B cell (primary cell): ENCODE results near the gene GOLIM4. TPM values are rescaled to one million over a fixed set of nuclear protein-coding genes. Genes with fewer than 3 reads are reported as not detected.

ENCODE experiments used
- ATAC-seq: fragments of 200-7000 bp; cut with Tn5 transposase; one replicate; pipeline ENCODE4 v1.10.0; 2021; ENCODE audit warnings: low read depth, mild to moderate bottlenecking, moderate number of reproducible peaks, moderate library complexity
- CTCF ChIA-PET: fragments of 350-600 bp; sonication (Branson Sonifier 250); formaldehyde crosslinking; loops from one replicate; lab custom pipeline; 2021; ENCODE audit warnings: antibody characterized with exemption, inconsistent platforms; lab: Charles Lee
- POLR2A ChIA-PET: fragments of 350-600 bp; sonication (Branson Sonifier 250); formaldehyde crosslinking; loops from one replicate; lab custom pipeline; 2021; ENCODE audit warnings: antibody characterized with exemption; lab: Charles Lee
- DNase-seq: peaks from one replicate; pipeline ENCODE4 v3.0.0; 2013
- H2AFZ ChIP-seq: 2 replicates; pipeline ENCODE4 v1.6.1; 2012; ENCODE audit warnings: mild to moderate bottlenecking, low read depth, low read length; ENCODE audit not compliant: insufficient read depth, poor library complexity, severe bottlenecking
- H3K27ac ChIP-seq, 2 donors: 1 replicate in 1 of 2; 2 replicates in 1 of 2; pipeline ENCODE4 v1.5.1; 2012 to 2013; ENCODE audit warnings: low read length in 2 of 2, mild to moderate bottlenecking in 2 of 2, moderate library complexity in 1 of 2
- H3K27me3 ChIP-seq, 4 experiments: fragments of 200-600 bp in 1 of 4; sonication (generic) in 1 of 4; replicated peaks in 1 of 4; 1 replicate in 2 of 4; 2 replicates in 2 of 4; pipeline versions ENCODE4 v1.6.1 to v1.7.0; 2013 to 2016; ENCODE audit warnings: low read length in 3 of 4, mild to moderate bottlenecking in 2 of 4, mixed read lengths in 1 of 4, moderate library complexity in 1 of 4; ENCODE audit not compliant: insufficient read depth in 4 of 4, control insufficient read depth in 3 of 4; ENCODE audit errors: control extremely low read depth in 1 of 4
- H3K36me3 ChIP-seq, 2 experiments: replicated peaks in 1 of 2; 1 replicate in 1 of 2; 2 replicates in 1 of 2; pipeline versions ENCODE4 v1.6.1 to v1.7.1; 2013; ENCODE audit warnings: low read length in 1 of 2; ENCODE audit not compliant: insufficient read depth in 2 of 2, control insufficient read depth in 1 of 2; ENCODE audit errors: control extremely low read depth in 1 of 2, extremely low read depth in 1 of 2
- H3K4me1 ChIP-seq, 2 donors: fragments of 200-600 bp in 1 of 2; sonication (generic) in 1 of 2; 1 replicate in 1 of 2; 2 replicates in 1 of 2; pipeline versions ENCODE4 v1.5.1 to v1.6.1; 2013 to 2017; ENCODE audit warnings: low read length in 2 of 2; ENCODE audit not compliant: control insufficient read depth in 2 of 2, insufficient read depth in 2 of 2
- H3K4me2 ChIP-seq: replicated peaks from 2 replicates; pipeline ENCODE3; 2012; ENCODE audit warnings: mild to moderate bottlenecking, low read depth, low read length; ENCODE audit not compliant: poor library complexity, severe bottlenecking
- H3K4me3 ChIP-seq, 5 experiments: fragments of 200-600 bp in 1 of 5; sonication (generic) in 1 of 5; 1 replicate in 3 of 5; 2 replicates in 2 of 5; pipeline versions ENCODE4 v1.5.1 to v1.7.0; 2011 to 2016; ENCODE audit warnings: low read length in 4 of 5, mild to moderate bottlenecking in 4 of 5, low read depth in 2 of 5, control low read depth in 1 of 5, moderate library complexity in 1 of 5; ENCODE audit not compliant: insufficient read depth in 1 of 5; ENCODE audit errors: control extremely low read depth in 1 of 5, extremely low read depth in 1 of 5
- H3K79me2 ChIP-seq: fragments of 200-600 bp; sonication (generic); one replicate; pipeline ENCODE4 v1.6.0; 2016; ENCODE audit warnings: low read length; ENCODE audit not compliant: control insufficient read depth, insufficient read depth
- H3K9ac ChIP-seq: fragments of 200-600 bp; sonication (generic); 2 replicates; pipeline ENCODE4 v1.6.1; 2017; ENCODE audit warnings: mild to moderate bottlenecking, low read length, moderate library complexity
- H3K9me3 ChIP-seq, 3 donors: one replicate each; pipeline versions ENCODE4 v1.6.1 to v1.7.1; 2013; ENCODE audit warnings: low read length in 2 of 3; ENCODE audit not compliant: control insufficient read depth in 2 of 3, insufficient read depth in 1 of 3; ENCODE audit errors: control extremely low read depth in 1 of 3
- H4K20me1 ChIP-seq: 2 replicates; pipeline ENCODE4 v1.6.0; 2012; ENCODE audit warnings: mild to moderate bottlenecking, low read length; ENCODE audit not compliant: insufficient read depth, control insufficient read depth, poor library complexity, severe bottlenecking
- H3K27ac Mint-ChIP-seq: one replicate; pipeline ENCODE4 v1.8.0; 2021; ENCODE audit warnings: mixed read lengths
- H3K27me3 Mint-ChIP-seq: one replicate; pipeline ENCODE4 v1.8.0; 2021; ENCODE audit warnings: mixed read lengths
- H3K4me1 Mint-ChIP-seq: one replicate; pipeline ENCODE4 v1.8.0; 2021; ENCODE audit warnings: mixed read lengths
- H3K4me3 Mint-ChIP-seq: one replicate; pipeline ENCODE4 v1.8.0; 2021; ENCODE audit warnings: mixed read lengths
- H3K9me3 Mint-ChIP-seq: one replicate; pipeline ENCODE4 v1.8.0; 2022; ENCODE audit warnings: mixed read lengths; ENCODE audit not compliant: insufficient read depth
- CTCF ChIP-seq: fragments of 200-600 bp; IDR thresholded peaks from one replicate; pipeline ENCODE4 v1.8.0; 2022; ENCODE audit warnings: antibody characterized with exemption, mild to moderate bottlenecking
- EZH2 ChIP-seq: IDR thresholded peaks from 2 replicates; pipeline ENCODE4 v1.6.1; 2012; ENCODE audit warnings: borderline replicate concordance, low read depth, mild to moderate bottlenecking, moderate library complexity, low read length; ENCODE audit not compliant: insufficient read depth, poor library complexity, severe bottlenecking
- WGBS: methylation state at CpG from one replicate; pipeline ENCODE4 v1.1.5; 2013; ENCODE audit warnings: missing lambda C conversion rate; ENCODE audit not compliant: insufficient coverage; 5-methylcytosine and 5-hydroxymethylcytosine counted together
- intact Hi-C: fragments of 100-400 bp; cut with micrococcal nuclease; formaldehyde crosslinking; loops from one replicate; pipeline ENCODE4 v1.10.0; 2022
- polyA plus RNA-seq: library from polyadenylated mRNA; depleted of rRNA; stranded (reverse); fragments of >200 nt; gene quantifications from 2 replicates; pipeline ENCODE4 v1.2.3, GENCODE V29; 2012
- total RNA-seq, 2 donors: library from RNA; stranded (reverse); fragments of 120-200 nt in 1 of 2; gene quantifications; 1 replicate in 1 of 2; 2 replicates in 1 of 2; pipeline versions ENCODE4 v1.2.3 to v1.2.4, GENCODE V29; 2013 to 2022

Gene GOLIM4
- total and polyA plus RNA-seq, 2 donors (not counting 1 experiment from before 2014, with no cell fraction given) = 2.5 to 9.3 TPM

- Histone ChIP-seq H4K20me1 (no peaks in the 10 kb centered on the region), H3K4me2 (no peak overlapping the region), H3K4me1 (no peaks in the 10 kb centered on the region), H2AFZ (no peak overlapping the region), H3K79me2 (no peaks in the 10 kb centered on the region), H3K36me3 (peaks cover 8 to 33% of the 10 kb centered on the region in 2 experiments), H3K27me3 (no peaks in the 10 kb centered on the region), H3K27ac (no peak overlapping the region), H3K9me3 (peaks cover 0 to 2% (median 0%) of the 10 kb centered on the region in 3 donors), H3K9ac (no peak overlapping the region), H3K4me3 (no peak overlapping the region)
- Mint-ChIP-seq H3K27me3 (no peaks in the 10 kb centered on the region), H3K9me3 (no peaks in the 10 kb centered on the region), H3K27ac (no peak overlapping the region), H3K4me1 (no peaks in the 10 kb centered on the region), H3K4me3 (no peak overlapping the region)
- DNase-seq (no peak), ATAC-seq (no peak)
- ChIA-PET POLR2A (no interaction called here), CTCF (interaction anchor here (0.8 to 2.1 kb wide), 2 partner anchors 11 to 136 kb away, joined by 4 to 9 read pairs; no protein-coding TSS in a partner anchor)
- WGBS = 98% methylated on average over 6 of the region's 7 CpGs
- TF ChIP-seq CTCF (no peak), EZH2 (no peak)
- intact Hi-C loops = no loop called here
Measured at GRCh38 chr3:168029705-168030104, 66.0 kb downstream of the GOLIM4 start.

- intact Hi-C loops = no loop called here
- H3K4me1 ChIP-seq = no peaks in the 10 kb centered on the region
- POLR2A ChIA-PET = no interaction called here
- H3K79me2 ChIP-seq = no peaks in the 10 kb centered on the region
- no CpG with 5 or more reads among the region's 1 CpG for WGBS
- TF ChIP-seq CTCF (no peak), EZH2 (no peak)
- ATAC-seq (no peak), DNase-seq (no peak)
- no peaks in the 10 kb centered on the region for H4K20me1 ChIP-seq
- Mint-ChIP-seq H3K27ac (no peak overlapping the region), H3K4me1 (no peaks in the 10 kb centered on the region), H3K27me3 (no peaks in the 10 kb centered on the region), H3K9me3 (no peaks in the 10 kb centered on the region), H3K4me3 (no peak overlapping the region)
- no peak overlapping the region for H3K9ac ChIP-seq
- H2AFZ ChIP-seq = no peak overlapping the region
- H3K4me2 ChIP-seq = no peak overlapping the region
- peaks cover 0 to under 1% (median 0%) of the 10 kb centered on the region in 3 donors for H3K9me3 ChIP-seq
- no peaks in the 10 kb centered on the region for H3K27me3 ChIP-seq
- CTCF ChIA-PET = interaction anchor here (1.0 to 2.1 kb wide), 2 partner anchors 13 to 138 kb away, joined by 4 to 9 read pairs; no protein-coding TSS in a partner anchor
- H3K36me3 ChIP-seq = peaks cover 13 to 42% of the 10 kb centered on the region in 2 experiments
- H3K4me3 ChIP-seq = no peak overlapping the region
- H3K27ac ChIP-seq = no peak overlapping the region
Measured at GRCh38 chr3:168028086-168028485, 67.6 kb downstream of the GOLIM4 start.
